ENCODE results near the gene SMIM36.
A peak's percentile ranks its signal among the peaks of the same experiment; 100 is the strongest.

- TF ChIP-seq CTCF (IDR thresholded peaks at IDR 0.05) (no peak), POLR2A (IDR thresholded peaks at IDR 0.05) (no peak), POLR2AphosphoS5 (IDR thresholded peaks at IDR 0.05) (peak in 1 of 3 donors; percentile 33)
Observed at GRCh38 chr17:55420776-55421178, 90.5 kb downstream of the SMIM36 start.
